GM10248 (cell line): ENCODE measurements around the gene KRTAP26-1.

ENCODE experiments used
- CTCF ChIA-PET: fragments of 300-600 bp; sonication (Branson Sonifier 250); formaldehyde crosslinking; extraction: SDS; loops from one replicate; lab custom pipeline; 2021; ENCODE audit warnings: antibody characterized with exemption; lab: Yijun Ruan, JAX
- POLR2A ChIA-PET: fragments of 350-650 bp; sonication (Branson Sonifier 250); formaldehyde crosslinking; extraction: SDS; loops from one replicate; lab custom pipeline; 2020; ENCODE audit warnings: antibody characterized with exemption; lab: Yijun Ruan, JAX
- DNase-seq: peaks from one replicate; pipeline ENCODE4 v3.0.0; 2012; ENCODE audit errors: extremely low spot score
- TF ChIP-seq, protein P1 (sequence below): IDR thresholded peaks from 2 replicates; pipeline ENCODE4 v1.5.1; 2012; ENCODE audit warnings: mild to moderate bottlenecking, low read depth; ENCODE audit errors: extremely low read depth, missing control alignments, control extremely low read depth

The KRTAP26-1 gene, protein sequence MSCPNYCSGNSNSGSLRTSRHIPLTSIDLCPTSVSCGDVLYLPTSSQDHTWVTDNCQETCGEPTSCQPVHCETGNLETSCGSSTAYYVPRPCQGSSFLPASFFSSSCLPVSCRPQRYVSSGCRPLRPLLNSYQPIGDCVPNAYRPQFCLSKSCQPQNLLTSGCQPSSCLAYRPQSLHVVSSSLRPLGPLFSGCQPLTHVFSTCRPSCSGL

DNA sequence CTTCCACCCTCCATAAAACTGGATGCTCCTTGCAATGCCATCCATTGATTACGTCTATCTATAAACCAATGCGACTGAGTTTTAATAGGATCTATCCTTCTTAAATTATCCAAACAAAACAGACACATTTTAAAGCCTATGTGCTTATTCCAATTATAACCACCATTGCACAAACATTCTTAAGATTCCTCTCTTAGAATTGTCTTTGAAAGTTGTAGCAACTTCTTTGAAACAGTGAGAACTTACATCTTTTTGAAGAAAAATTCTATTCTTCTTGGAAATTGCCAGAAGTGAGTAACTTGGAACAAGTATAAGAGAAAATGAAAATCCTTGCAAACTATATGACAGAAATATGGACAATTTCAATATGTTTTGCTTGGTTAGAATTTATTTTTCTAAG lies at the start of gene KRTAP26-1:
TSS of gene KRTAP26-1 (minus strand) at position 101 of the 400 bp plus-strand sequence. CDS start 280 bp downstream, outside the sequence.
- CTCF ChIA-PET = no interaction called here
- DNase-seq = no peak
- TF ChIP-seq, protein P1, sequence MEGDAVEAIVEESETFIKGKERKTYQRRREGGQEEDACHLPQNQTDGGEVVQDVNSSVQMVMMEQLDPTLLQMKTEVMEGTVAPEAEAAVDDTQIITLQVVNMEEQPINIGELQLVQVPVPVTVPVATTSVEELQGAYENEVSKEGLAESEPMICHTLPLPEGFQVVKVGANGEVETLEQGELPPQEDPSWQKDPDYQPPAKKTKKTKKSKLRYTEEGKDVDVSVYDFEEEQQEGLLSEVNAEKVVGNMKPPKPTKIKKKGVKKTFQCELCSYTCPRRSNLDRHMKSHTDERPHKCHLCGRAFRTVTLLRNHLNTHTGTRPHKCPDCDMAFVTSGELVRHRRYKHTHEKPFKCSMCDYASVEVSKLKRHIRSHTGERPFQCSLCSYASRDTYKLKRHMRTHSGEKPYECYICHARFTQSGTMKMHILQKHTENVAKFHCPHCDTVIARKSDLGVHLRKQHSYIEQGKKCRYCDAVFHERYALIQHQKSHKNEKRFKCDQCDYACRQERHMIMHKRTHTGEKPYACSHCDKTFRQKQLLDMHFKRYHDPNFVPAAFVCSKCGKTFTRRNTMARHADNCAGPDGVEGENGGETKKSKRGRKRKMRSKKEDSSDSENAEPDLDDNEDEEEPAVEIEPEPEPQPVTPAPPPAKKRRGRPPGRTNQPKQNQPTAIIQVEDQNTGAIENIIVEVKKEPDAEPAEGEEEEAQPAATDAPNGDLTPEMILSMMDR = no peak
- POLR2A ChIA-PET = no interaction called here

DNA sequence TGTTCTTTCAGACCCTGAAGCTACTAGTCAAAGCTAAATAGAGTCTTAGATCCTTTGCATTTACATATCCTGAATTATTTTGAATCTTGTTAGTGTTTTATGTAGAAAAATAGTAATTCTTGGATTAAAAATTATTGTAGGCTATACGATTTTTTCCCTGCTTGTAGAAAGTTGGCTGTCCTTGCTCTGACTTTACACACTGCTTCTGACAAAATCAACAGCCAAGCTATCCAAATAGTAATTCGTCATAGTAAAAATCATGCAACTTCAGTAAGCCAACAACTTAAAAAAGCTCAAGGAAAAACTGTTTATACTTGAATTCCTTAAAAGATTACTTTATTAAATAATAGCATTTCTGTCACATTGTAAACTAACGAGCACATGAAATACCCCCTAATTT lies 35.8 kb upstream of the KRTAP26-1 start:
- ChIA-PET POLR2A (no interaction called here), CTCF (interaction anchor here (1.2 to 1.5 kb wide), 2 partner anchors 14 to 16 kb away, joined by 3 to 5 read pairs; partner anchors contain the start of gene KRTAP13-2)
- no peak for DNase-seq
- TF ChIP-seq, protein P1 = no peak

DNA sequence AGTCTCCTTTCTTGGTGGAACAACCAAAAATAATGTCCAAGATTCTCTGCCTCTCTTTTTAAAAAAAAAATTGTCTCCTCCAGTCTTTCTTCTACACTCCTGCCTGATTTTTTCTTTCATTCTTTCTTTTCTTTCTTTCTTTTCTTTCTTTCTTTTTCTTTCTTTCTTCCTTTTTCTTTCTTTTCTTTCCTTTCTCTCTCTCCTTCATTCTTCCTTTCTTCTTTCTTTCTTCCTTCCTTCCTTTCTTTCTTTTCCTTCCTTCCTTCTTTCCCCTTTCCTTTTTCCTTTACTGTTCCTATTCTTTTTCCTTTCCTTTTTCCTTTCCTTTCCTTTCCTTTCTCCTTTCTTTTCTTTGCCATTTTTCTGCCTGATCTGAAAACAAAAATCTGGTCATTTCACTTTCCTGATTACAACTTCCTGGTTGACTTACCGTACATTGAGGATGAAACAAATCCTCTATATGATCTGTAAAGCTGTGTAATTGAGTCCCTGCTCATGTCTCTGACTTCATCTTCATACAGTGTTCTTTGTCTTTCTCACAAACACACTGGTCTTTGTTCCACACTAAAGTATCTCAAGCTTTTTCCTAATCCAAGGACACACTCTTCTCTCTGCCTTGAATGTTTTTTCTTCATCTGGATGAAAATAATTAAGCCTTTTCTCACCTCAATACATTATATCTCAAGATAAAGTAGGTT lies 34.3 kb upstream of the KRTAP26-1 start:
- DNase-seq = no peak
- TF ChIP-seq, protein P1 = no peak
- ChIA-PET CTCF (interaction anchor here (1.5 kb wide), 1 partner anchor 17 kb away, joined by 5 read pairs; the partner anchor contains the start of gene KRTAP13-2), POLR2A (no interaction called here)

DNA sequence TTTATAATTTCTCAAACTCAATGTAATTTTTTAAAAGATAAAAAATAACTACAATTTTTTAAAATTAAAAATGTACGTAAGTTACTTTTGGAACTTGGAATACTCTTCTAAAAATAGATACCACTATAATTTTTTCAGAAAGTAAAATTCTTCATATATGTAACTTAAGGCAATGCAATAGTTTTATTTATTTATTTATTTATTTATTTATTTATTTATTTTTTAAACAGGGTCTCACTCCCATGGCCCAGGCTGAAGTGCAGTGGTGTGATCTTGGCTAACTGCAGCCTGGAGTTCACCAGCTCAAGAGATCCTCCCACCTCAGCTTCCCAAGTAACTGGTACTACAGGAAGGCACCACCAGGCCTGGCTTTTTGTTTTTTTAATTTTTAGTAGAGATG lies 31.4 kb upstream of the KRTAP26-1 start:
- DNase-seq = no peak
- CTCF ChIA-PET = interaction anchor here (1.2 kb wide), 1 partner anchor 9 kb away, joined by 3 read pairs; no protein-coding TSS in a partner anchor
- TF ChIP-seq, protein P1 = no peak
- POLR2A ChIA-PET = no interaction called here

DNA sequence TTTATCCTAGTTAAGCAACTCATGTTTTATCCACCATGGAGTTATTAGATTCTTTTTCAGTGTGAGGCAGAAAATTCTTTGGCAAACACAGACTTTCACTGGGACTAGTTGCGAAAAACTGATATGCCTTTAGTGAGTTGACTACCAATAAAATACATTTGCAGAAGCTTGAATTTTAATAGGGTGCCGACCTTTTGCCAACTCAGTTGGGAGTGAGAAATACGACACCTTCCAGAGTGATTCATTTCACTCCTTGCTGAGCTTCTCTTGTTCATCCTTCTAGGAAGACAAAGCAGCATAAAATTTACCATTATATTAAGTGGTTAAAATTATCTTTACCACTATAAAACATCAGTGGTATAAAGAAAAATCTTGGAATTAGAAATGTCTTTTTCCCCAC lies 29.5 kb upstream of the KRTAP26-1 start:
- DNase-seq = no peak
- ChIA-PET POLR2A (no interaction called here), CTCF (interaction anchor here (0.7 to 1.4 kb wide), 3 partner anchors 9 to 81 kb away, joined by 3 read pairs; no protein-coding TSS in a partner anchor)
- TF ChIP-seq, protein P1 = no peak

DNA sequence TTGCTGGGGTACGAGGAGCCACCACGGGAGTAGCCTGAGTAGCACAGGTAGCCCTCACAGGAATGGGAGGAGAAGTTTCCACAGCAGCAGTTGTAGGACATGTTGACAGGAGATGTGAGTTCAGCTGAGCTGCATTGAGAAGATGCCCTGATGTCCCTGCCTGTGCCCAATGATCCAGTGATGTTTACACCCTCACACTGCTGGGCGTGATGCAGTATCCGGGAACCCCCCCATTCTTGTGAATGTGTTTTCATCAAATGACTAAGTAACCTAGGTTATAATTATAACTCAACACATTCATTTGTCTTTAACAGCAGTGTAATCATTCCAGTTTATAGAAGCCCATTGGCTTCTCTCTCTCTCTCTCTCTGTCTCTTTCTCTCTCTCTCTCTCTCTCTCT lies 28.4 kb upstream of the KRTAP26-1 start, which contains the start of gene KRTAP23-1:
TSS of gene KRTAP23-1 (minus strand) at position 101 of the 400 bp plus-strand sequence. CDS start at position 101, 0 bp downstream.
- CTCF ChIA-PET = interaction anchor here (1.4 kb wide), 1 partner anchor 15 kb away, joined by 3 read pairs; no protein-coding TSS in a partner anchor
- POLR2A ChIA-PET = no interaction called here
- DNase-seq = no peak
- TF ChIP-seq, protein P1 = no peak
